ENCODE data around the gene FIGLA.

Gene FIGLA

DNA sequence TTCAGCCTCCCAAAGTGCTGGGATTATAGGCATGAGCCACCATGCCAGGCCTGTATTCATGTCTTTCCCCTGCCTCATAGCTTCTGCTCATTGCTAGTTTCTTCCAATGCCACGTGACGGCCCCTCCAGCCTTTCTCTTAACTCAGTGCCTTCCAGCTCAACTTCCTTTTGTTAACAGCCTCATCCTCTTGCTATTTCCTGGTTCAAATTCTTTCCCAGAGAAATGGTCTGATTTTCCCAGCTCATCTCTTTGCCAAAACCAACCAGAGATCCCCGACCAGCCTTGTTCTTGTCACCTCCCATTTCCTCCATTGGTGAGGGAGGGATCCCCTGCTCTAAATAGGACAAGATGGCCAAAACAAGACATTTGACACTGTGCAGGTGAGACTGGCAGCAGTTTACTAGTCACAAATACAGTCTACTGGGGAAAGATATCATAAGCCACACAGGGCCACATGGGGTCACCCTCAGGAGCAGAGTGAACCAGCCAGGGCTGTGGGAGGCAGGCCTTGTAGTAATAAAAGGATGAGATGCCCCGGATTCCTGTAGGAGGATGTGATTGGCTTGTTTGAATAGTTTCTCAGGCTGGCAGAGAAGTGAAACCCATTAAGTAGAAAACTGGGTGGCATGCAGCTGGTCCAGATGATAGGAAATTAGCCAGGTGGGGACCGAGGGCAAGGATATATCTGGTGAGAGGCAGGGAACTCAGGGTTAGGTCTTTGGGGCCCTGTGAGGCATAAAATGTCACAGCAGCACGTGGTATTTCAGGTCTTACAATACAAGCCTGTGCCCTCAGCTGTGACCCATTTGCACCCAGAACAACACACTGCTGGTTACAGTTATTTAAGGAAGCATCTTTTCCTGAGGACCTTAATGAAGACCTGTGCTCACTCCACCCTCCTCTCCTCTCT, 38.7 kb upstream of the FIGLA start:
- H3K27me3 ChIP-seq (ENCODE audit: insufficient read depth, poor library complexity, severe bottlenecking) = no peaks in the 10 kb centered on the region
- no peak overlapping the region for H3K27ac ChIP-seq (replicated peaks)
- TF ChIP-seq SPI1 (IDR thresholded peaks at IDR 0.05; ENCODE audit: borderline replicate concordance, low read depth) = no peak
- no peak for TF ChIP-seq GABPA (IDR thresholded peaks at IDR 0.05; ENCODE audit: low read depth)
- TF ChIP-seq, protein P1, sequence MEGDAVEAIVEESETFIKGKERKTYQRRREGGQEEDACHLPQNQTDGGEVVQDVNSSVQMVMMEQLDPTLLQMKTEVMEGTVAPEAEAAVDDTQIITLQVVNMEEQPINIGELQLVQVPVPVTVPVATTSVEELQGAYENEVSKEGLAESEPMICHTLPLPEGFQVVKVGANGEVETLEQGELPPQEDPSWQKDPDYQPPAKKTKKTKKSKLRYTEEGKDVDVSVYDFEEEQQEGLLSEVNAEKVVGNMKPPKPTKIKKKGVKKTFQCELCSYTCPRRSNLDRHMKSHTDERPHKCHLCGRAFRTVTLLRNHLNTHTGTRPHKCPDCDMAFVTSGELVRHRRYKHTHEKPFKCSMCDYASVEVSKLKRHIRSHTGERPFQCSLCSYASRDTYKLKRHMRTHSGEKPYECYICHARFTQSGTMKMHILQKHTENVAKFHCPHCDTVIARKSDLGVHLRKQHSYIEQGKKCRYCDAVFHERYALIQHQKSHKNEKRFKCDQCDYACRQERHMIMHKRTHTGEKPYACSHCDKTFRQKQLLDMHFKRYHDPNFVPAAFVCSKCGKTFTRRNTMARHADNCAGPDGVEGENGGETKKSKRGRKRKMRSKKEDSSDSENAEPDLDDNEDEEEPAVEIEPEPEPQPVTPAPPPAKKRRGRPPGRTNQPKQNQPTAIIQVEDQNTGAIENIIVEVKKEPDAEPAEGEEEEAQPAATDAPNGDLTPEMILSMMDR (IDR thresholded peaks at IDR 0.05; ENCODE audit: insufficient read depth, low read length) = no peak
- no peak for TF ChIP-seq POLR2AphosphoS5 (IDR thresholded peaks at IDR 0.05; ENCODE audit: low read depth)
- TF ChIP-seq, protein P2, sequence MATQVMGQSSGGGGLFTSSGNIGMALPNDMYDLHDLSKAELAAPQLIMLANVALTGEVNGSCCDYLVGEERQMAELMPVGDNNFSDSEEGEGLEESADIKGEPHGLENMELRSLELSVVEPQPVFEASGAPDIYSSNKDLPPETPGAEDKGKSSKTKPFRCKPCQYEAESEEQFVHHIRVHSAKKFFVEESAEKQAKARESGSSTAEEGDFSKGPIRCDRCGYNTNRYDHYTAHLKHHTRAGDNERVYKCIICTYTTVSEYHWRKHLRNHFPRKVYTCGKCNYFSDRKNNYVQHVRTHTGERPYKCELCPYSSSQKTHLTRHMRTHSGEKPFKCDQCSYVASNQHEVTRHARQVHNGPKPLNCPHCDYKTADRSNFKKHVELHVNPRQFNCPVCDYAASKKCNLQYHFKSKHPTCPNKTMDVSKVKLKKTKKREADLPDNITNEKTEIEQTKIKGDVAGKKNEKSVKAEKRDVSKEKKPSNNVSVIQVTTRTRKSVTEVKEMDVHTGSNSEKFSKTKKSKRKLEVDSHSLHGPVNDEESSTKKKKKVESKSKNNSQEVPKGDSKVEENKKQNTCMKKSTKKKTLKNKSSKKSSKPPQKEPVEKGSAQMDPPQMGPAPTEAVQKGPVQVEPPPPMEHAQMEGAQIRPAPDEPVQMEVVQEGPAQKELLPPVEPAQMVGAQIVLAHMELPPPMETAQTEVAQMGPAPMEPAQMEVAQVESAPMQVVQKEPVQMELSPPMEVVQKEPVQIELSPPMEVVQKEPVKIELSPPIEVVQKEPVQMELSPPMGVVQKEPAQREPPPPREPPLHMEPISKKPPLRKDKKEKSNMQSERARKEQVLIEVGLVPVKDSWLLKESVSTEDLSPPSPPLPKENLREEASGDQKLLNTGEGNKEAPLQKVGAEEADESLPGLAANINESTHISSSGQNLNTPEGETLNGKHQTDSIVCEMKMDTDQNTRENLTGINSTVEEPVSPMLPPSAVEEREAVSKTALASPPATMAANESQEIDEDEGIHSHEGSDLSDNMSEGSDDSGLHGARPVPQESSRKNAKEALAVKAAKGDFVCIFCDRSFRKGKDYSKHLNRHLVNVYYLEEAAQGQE (IDR thresholded peaks at IDR 0.05; ENCODE audit: insufficient replicate concordance, low read depth) = no peak
- no peak overlapping the region for H3K4me3 ChIP-seq (replicated peaks; ENCODE audit: insufficient read depth, low read length)
- no peak for DNase-seq (ENCODE audit: low read depth in 1 of 2, low spot score in 1 of 2)

DNA sequence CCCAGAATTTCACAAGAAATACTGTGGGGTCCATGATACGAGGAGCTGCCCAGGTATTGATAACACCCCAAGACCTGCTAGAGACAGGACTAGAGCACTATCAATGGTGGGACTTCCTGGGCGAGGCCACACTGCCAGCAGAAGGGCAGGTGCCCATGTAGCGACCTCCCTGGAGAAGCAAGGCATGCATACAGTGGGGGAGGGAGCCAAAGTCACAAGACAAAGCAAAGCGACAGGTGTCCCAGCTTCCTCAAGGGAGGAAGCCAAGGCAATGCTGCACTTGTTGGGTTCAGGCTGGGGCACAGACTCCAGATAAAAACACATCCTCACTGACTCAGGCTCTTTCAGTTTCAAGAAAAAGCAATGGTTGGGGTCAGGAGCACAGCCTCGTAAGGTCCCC, 37.7 kb upstream of the FIGLA start:
- Histone ChIP-seq H3K27me3 (ENCODE audit: insufficient read depth, poor library complexity, severe bottlenecking) (no peaks in the 10 kb centered on the region), H3K27ac (replicated peaks) (no peak overlapping the region), H3K4me3 (replicated peaks; ENCODE audit: insufficient read depth, low read length) (no peak overlapping the region)
- no peak for TF ChIP-seq SPI1 (IDR thresholded peaks at IDR 0.05; ENCODE audit: borderline replicate concordance, low read depth)
- TF ChIP-seq GABPA (IDR thresholded peaks at IDR 0.05; ENCODE audit: low read depth) = no peak
- no peak for TF ChIP-seq POLR2AphosphoS5 (IDR thresholded peaks at IDR 0.05; ENCODE audit: low read depth)
- TF ChIP-seq, protein P2 (IDR thresholded peaks at IDR 0.05; ENCODE audit: insufficient replicate concordance, low read depth) = no peak
- TF ChIP-seq, protein P1 (IDR thresholded peaks at IDR 0.05; ENCODE audit: insufficient read depth, low read length) = no peak
- DNase-seq (ENCODE audit: low read depth in 1 of 2, low spot score in 1 of 2) = no peak

DNA sequence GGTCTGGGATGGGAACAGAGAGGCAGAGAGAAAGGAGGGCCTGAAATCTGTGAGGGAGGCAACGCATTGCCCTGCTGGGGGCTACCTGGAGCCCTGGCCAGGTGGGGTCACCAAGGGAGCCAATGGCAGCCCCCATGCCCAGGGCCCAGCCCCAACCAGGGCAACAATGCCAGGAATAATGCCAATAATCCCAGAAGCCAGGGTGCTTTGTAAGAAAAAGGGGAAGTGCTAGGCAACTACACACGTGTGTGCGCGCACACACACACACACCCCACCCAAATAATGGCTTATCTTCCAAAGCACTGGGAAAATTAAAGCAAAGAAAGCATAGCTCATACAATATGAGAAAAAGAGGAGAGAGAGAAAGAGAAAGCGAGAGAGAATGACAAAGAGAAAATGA, 36.9 kb upstream of the FIGLA start:
- Histone ChIP-seq H3K27ac (replicated peaks) (no peak overlapping the region), H3K27me3 (ENCODE audit: insufficient read depth, poor library complexity, severe bottlenecking) (no peaks in the 10 kb centered on the region), H3K4me3 (replicated peaks; ENCODE audit: insufficient read depth, low read length) (no peak overlapping the region)
- TF ChIP-seq SPI1 (IDR thresholded peaks at IDR 0.05; ENCODE audit: borderline replicate concordance, low read depth) = peak; percentile 88
- TF ChIP-seq, protein P2 (IDR thresholded peaks at IDR 0.05; ENCODE audit: insufficient replicate concordance, low read depth) = no peak
- no peak for DNase-seq (ENCODE audit: low read depth in 1 of 2, low spot score in 1 of 2)

All from HL-60 (cell line).